Ectodermal cell (in vitro differentiated cells): Measurements from ENCODE around the gene TBC1D4.
"Not testable (repeated sequence)": the region's sequence is repeated elsewhere in the genome, so short reads cannot be mapped to it uniquely, and the experiment has no call there.

Experiments used
- H3K27ac ChIP-seq: 2 replicates; pipeline ENCODE4 v1.7.0; 2013; ENCODE audit warnings: mild to moderate bottlenecking, low read depth, low read length; ENCODE audit not compliant: insufficient read depth, poor library complexity, severe bottlenecking
- H3K27me3 ChIP-seq: 2 replicates; pipeline ENCODE4 v1.7.0; 2013; ENCODE audit warnings: mild to moderate bottlenecking, low read length; ENCODE audit not compliant: insufficient read depth, control insufficient read depth, poor library complexity, severe bottlenecking
- H3K36me3 ChIP-seq: one replicate; pipeline ENCODE4 v1.7.0; 2013; ENCODE audit warnings: low read length; ENCODE audit not compliant: control insufficient read depth, insufficient read depth
- H3K4me1 ChIP-seq: one replicate; pipeline ENCODE4 v1.7.0; 2013; ENCODE audit warnings: low read length; ENCODE audit not compliant: control insufficient read depth, insufficient read depth
- H3K4me3 ChIP-seq: 2 replicates; pipeline ENCODE4 v1.7.0; 2013; ENCODE audit warnings: low read depth, low read length, control low read depth; ENCODE audit not compliant: insufficient read depth
- H3K9me3 ChIP-seq: 2 replicates; pipeline ENCODE4 v1.7.0; 2013; ENCODE audit warnings: mild to moderate bottlenecking, low read length, moderate library complexity; ENCODE audit not compliant: control insufficient read depth
- WGBS, 2 experiments: methylation state at CpG; one replicate each; pipeline ENCODE4 v1.1.7; 2013; ENCODE audit warnings: missing lambda C conversion rate in 2 of 2; 5-methylcytosine and 5-hydroxymethylcytosine counted together

Gene TBC1D4

GRCh38 chr13:75312884-75313520 lies 169.0 kb downstream of the TBC1D4 start:
- no peaks in the 10 kb centered on the region for H3K4me1 ChIP-seq
- no peak overlapping the region for H3K4me3 ChIP-seq
- no peak overlapping the region for H3K27ac ChIP-seq
- H3K9me3 ChIP-seq = no peaks in the 10 kb centered on the region
- WGBS, 2 experiments = 94 to 97% methylated on average over 2 of the region's 2 CpGs
- H3K27me3 ChIP-seq = no peaks in the 10 kb centered on the region
- H3K36me3 ChIP-seq = no peaks in the 10 kb centered on the region

DNA sequence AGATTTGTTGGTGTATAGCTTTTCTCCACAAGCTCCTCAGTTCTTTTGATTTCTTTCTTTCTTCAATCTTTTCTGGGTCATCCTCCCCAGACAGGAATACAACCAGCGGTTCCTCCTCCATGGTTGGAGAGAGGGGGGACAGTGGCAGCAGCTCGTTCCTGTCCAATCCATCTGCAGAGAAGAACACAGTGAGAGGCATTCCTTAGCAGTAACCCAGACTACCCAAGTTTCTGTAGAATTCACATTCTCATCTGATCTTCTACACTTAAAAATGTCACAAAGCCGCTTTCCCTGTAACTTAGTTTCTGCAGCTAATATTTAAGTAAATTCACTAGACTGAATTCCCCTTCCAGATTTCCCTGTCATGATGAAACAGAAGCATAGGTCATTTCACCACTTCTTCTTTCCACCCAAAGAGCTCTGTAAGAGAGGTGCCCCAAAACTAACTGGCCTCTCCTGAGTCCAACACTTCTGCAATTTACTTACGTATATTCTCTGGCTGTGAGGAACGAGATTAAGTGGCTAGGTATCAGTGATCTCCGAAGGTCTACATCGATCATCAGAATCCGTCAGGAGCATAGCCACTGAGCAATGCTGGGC lies 171.9 kb downstream of the TBC1D4 start:
- no peaks in the 10 kb centered on the region for H3K36me3 ChIP-seq
- H3K4me1 ChIP-seq = no peaks in the 10 kb centered on the region
- peak overlapping the region; percentile 19 for H3K27ac ChIP-seq
- H3K27me3 ChIP-seq = no peaks in the 10 kb centered on the region
- H3K4me3 ChIP-seq = no peak overlapping the region
- 89 to 95% methylated on average over 8 of the region's 8 CpGs for WGBS, 2 experiments
- no peaks in the 10 kb centered on the region for H3K9me3 ChIP-seq

DNA sequence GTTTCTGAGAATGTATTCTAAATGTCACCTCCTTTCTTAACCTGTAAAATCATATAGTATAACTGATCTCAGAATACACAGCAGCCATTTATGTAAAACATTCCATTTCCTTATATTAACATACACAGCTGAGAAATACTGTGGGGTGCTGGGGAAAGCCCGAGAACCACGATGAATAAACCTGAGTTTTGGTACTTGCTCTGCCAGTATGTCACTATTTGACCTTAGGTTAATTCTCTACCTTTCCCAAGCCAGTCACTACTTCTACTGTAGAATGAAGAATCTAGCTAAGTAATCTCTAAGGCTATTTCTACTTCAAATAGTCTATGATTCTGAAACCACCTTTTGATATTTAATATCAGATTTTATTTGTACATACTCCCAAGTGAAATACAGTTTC lies 173.7 kb downstream of the TBC1D4 start:
- Histone ChIP-seq H3K4me3 (no peak overlapping the region), H3K27ac (no peak overlapping the region), H3K36me3 (no peaks in the 10 kb centered on the region), H3K9me3 (no peaks in the 10 kb centered on the region), H3K4me1 (no peaks in the 10 kb centered on the region), H3K27me3 (no peaks in the 10 kb centered on the region)
- WGBS, 2 experiments = 92 to 98% methylated on average over 2 of the region's 2 CpGs

- no peaks in the 10 kb centered on the region for H3K27me3 ChIP-seq
- H3K36me3 ChIP-seq = no peaks in the 10 kb centered on the region
- H3K4me1 ChIP-seq = no peaks in the 10 kb centered on the region
- H3K4me3 ChIP-seq = no peak overlapping the region
- H3K9me3 ChIP-seq = no peaks in the 10 kb centered on the region
- no peak overlapping the region for H3K27ac ChIP-seq
- 84% methylated on average over 5 to 6 of the region's 6 CpGs for WGBS, 2 experiments
These were observed 174.5 kb downstream of the TBC1D4 start for GRCh38 chr13:75307370-75307949.

DNA sequence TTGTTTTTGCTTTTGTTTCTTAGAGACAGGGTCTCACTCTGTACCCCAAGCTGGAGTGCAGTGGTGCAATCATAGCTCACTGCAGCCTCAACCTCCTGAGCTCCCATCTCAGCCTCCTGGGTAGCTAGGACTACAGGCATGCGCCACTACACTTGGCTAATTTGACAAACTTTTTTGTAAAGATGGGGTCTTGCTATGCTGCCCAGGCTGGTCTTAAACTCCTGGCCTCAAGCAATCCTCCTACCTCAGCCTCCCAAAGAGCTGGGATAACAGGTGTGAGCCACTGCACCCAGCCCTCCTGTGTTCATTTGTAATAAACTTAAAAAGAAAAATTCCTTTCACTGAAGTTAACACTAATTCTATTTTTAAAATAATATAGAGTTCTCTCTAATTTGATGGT lies 175.0 kb downstream of the TBC1D4 start:
- not testable (repeated sequence) for H3K36me3 ChIP-seq, H3K27me3 ChIP-seq
- WGBS, 2 experiments = 84 to 85% methylated on average over 1 of the region's 1 CpG

DNA sequence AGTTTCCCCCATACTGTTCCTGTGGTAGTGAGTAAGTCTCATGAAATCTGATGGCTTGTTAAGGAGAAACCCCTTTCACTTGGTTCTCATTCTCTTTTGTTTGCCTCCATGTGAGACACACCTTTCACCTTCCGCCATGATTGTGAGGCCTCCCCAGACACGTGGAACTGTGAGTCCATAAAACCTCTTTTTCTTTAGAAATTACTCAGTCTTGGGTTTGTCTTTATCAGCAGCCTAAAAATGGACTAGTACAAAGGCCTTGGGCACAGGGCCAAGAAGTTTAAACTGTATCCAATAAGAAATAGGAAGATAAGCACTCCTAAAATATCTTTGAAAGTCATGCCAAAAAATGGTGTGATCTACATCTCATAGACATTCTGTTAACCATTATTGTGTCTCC lies 176.9 kb downstream of the TBC1D4 start:
- Histone ChIP-seq H3K36me3 (no peaks in the 10 kb centered on the region), H3K4me3 (no peak overlapping the region), H3K4me1 (no peaks in the 10 kb centered on the region), H3K27me3 (no peaks in the 10 kb centered on the region), H3K9me3 (no peaks in the 10 kb centered on the region), H3K27ac (no peak overlapping the region)
- WGBS, 2 experiments = 93 to 94% methylated on average over 2 of the region's 2 CpGs

More for the DNA sequence above, 175.0 kb downstream of the TBC1D4 start:
- not testable (repeated sequence) for H3K4me3 ChIP-seq, H3K27ac ChIP-seq, H3K9me3 ChIP-seq, H3K4me1 ChIP-seq

GRCh38 chr13:75303263-75303662 lies 178.7 kb downstream of the TBC1D4 start:
- WGBS, 2 experiments = 95 to 100% methylated on average over 1 to 3 of the region's 4 CpGs
- Histone ChIP-seq H3K9me3 (no peaks in the 10 kb centered on the region), H3K36me3 (no peaks in the 10 kb centered on the region), H3K4me1 (peaks cover 4% of the 10 kb centered on the region), H3K4me3 (no peak overlapping the region), H3K27ac (no peak overlapping the region), H3K27me3 (no peaks in the 10 kb centered on the region)

DNA sequence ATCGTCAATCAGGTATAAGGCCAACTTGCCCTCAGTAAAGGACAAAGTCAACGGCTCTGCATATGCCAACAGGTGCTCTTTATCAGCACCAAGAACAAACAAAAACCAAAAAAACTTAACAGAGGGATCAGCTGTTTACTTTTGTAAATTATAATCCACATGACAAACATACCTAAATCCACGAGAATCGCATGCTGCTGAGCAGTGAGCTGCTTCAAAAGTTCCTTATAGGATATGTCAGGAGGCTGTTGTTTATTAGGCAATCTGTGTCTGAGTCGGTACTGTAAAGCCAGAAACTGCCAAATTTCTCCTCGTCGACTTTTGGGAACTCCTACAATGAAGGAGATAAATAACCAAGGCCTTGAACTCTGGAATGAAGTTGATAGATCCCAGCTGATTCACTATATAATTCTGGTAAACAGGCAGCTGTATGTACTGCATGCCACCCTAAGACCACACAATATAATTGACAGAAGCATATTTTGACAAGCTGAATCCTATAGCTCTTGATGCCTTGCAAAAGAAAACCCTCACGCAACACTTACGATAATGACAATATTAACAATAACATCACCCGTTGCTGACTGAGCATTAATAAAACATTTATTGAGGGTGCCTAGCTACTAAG lies 179.8 kb downstream of the TBC1D4 start:
- Histone ChIP-seq H3K27me3 (no peaks in the 10 kb centered on the region), H3K4me3 (no peak overlapping the region), H3K36me3 (no peaks in the 10 kb centered on the region), H3K9me3 (no peaks in the 10 kb centered on the region), H3K27ac (no peak overlapping the region), H3K4me1 (peaks cover 4% of the 10 kb centered on the region)
- WGBS, 2 experiments = 87 to 90% methylated on average over 10 of the region's 10 CpGs

DNA sequence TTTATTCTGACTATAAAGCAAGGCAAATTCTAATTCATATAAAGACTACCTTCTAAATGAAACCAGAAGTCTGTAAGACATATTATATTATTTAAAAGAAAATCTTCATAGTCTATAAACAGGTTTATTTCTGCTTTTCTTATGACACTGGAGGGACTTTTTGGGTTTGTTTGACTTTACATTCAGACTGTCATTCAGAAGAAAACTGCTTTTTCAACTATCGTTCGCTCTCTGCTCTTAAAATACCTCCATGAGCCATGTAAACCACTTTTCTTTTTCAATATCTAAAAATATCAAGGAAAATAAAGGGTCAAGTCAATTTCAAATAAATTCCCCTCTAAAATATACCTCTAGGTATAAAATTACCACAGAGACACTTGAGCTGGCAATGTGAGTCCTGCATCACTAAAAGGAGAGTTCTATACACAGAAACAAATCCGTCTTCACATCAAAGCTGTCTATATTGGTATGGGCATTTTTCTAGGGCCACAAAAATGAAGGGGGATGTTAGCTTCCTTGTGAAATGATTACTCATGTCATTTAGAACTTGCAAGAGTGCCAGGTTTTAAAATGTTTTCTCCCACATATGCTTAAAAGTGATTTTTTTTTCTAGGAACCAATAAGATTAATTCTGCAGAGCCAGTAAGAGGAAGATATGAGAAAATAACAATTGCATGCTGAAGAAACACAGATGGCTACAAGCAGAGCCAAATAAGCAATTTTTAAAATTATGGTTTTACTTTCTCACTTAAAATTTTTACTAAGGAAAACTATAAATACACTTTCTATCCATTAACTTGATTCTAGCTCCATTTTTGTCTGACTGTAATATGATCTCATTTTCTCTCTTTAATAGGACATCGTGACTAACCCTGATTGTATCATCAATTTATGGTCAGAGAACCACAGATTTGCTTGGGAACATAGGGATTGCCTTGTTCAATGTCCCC lies 181.8 kb downstream of the TBC1D4 start:
- Histone ChIP-seq H3K27me3 (no peaks in the 10 kb centered on the region), H3K27ac (no peak overlapping the region), H3K4me1 (peaks cover 4% of the 10 kb centered on the region), H3K4me3 (no peak overlapping the region), H3K9me3 (no peaks in the 10 kb centered on the region), H3K36me3 (no peaks in the 10 kb centered on the region)
- WGBS, 2 experiments = 86 to 98% methylated on average over 4 of the region's 4 CpGs
